Stimulated activated CD4-positive, alpha-beta T cell treated with anti-CD3 and anti-CD28 coated beads, Interleukin-15, amount 100 ng/mL, for 1 hour (primary cell): ENCODE data around the gene RIOK2.
A peak's percentile ranks its signal among the peaks of the same experiment; 100 is the strongest.
"Not testable (repeated sequence)": the region's sequence is repeated elsewhere in the genome, so short reads cannot be mapped to it uniquely, and the experiment has no call there.

ENCODE experiments used
- DNase-seq, 2 donors: peaks; one replicate each; pipeline ENCODE4 v3.0.0-alpha.2; 2020; ENCODE audit warnings: low read depth in 1 of 2, low spot score in 1 of 2

Gene RIOK2

GRCh38 chr5:97183100-97183929 is at the start of gene RIOK2:
Gene RIOK2, minus strand, starts transcription at chr5:97183247. Its CDS starts 56 bp downstream, at chr5:97183191.
- peak; percentile 81 to 88 for DNase-seq

GRCh38 chr5:97231025-97231636 is 48.1 kb upstream of the RIOK2 start:
- DNase-seq = no peak

GRCh38 chr5:97229688-97230285 is 46.7 kb upstream of the RIOK2 start:
- no peak for DNase-seq

- DNase-seq = no peak
Measured at GRCh38 chr5:97229196-97229595, 46.1 kb upstream of the RIOK2 start.

- DNase-seq = no peak
Measured at GRCh38 chr5:97225222-97225621, 42.2 kb upstream of the RIOK2 start.

- no peak for DNase-seq
Measured at GRCh38 chr5:97224112-97224750, 41.2 kb upstream of the RIOK2 start.

- DNase-seq = no peak
Measured at GRCh38 chr5:97223596-97223995, 40.5 kb upstream of the RIOK2 start.

- no peak for DNase-seq
Measured at GRCh38 chr5:97209343-97209742, 26.3 kb upstream of the RIOK2 start.

- no peak for DNase-seq
Measured at GRCh38 chr5:97208714-97209113, 25.7 kb upstream of the RIOK2 start.

GRCh38 chr5:97208184-97208713 is 25.2 kb upstream of the RIOK2 start:
- DNase-seq = no peak

GRCh38 chr5:97194366-97194765 is 11.3 kb upstream of the RIOK2 start:
- no peak for DNase-seq

- DNase-seq = no peak
Measured at GRCh38 chr5:97193355-97193688, 10.3 kb upstream of the RIOK2 start.

GRCh38 chr5:97192580-97193354 is 9.7 kb upstream of the RIOK2 start:
- no peak for DNase-seq

- no peak for DNase-seq
Measured at GRCh38 chr5:97191893-97192292, 8.8 kb upstream of the RIOK2 start.

GRCh38 chr5:97189523-97189922 is 6.5 kb upstream of the RIOK2 start:
- DNase-seq = not testable (repeated sequence)

GRCh38 chr5:97183930-97184213 is 825 bp upstream of the RIOK2 start:
- no peak for DNase-seq

GRCh38 chr5:97182571-97183099 is 412 bp downstream of the RIOK2 start:
- no peak for DNase-seq

GRCh38 chr5:97181856-97182545 is 1.0 kb downstream of the RIOK2 start:
- no peak for DNase-seq

- DNase-seq = not testable (repeated sequence)
Measured at GRCh38 chr5:97179457-97179856, 3.6 kb downstream of the RIOK2 start.

GRCh38 chr5:97172227-97172626 is 10.8 kb downstream of the RIOK2 start:
- DNase-seq = no peak
